GM21723 (cell line): ENCODE results near the gene ATP6V1G1.

ENCODE experiments used
- ATAC-seq: cut with Tn5 transposase; IDR thresholded peaks from one replicate; pipeline ENCODE4 v1.9.1; 2021; ENCODE audit warnings: mild to moderate bottlenecking, moderate library complexity; ENCODE audit not compliant: unreplicated experiment

ATP6V1G1 gene

DNA sequence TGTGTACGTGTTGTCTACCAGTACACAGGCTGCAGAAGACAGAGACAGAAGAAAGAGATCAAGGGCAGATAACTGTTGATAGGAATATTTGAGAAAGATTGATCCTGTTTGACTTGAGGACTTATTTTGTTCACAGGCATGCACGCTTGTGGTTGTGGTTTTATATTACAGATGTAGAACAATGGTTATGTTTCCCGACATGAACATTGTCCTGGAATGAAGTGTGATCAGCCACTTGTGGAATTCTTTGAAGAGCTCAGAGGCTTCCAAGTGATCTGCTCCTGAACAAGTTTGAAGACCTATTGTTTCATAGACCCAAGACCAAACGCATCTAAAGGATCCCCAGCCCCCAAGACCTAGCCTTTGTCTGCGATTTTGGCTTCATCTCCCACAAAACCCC, 56.3 kb downstream of the ATP6V1G1 start:
- no peak for ATAC-seq
